Measurements from ENCODE around the gene NELFB.

NELFB gene

GRCh38 chr9:137279741-137280473 lies 24.8 kb downstream of the NELFB start:
- no CpG with 5 or more reads among the region's 41 CpGs for WGBS (ENCODE audit: insufficient coverage, insufficient read length)
- peaks cover 12% of the 10 kb centered on the region; the same call in 1 of the 2 replicates for H3K36me3 ChIP-seq (ENCODE audit: control insufficient read depth, insufficient read depth, low read length)
- no peaks in the 10 kb centered on the region for H3K9me3 ChIP-seq (ENCODE audit: control insufficient read depth, insufficient read depth, low read length)
- H3K27ac ChIP-seq (ENCODE audit: low read length) = no peak overlapping the region
- no peaks in the 10 kb centered on the region for H3K27me3 ChIP-seq (ENCODE audit: control insufficient read depth, insufficient read depth, low read length)
- H3K4me3 ChIP-seq (ENCODE audit: low read length) = no peak overlapping the region; the same call in 1 of the 2 replicates
- 0 out of 2 replicates have a peak, but pooled peaks cover 4% of the 10 kb centered on the region for H3K4me1 ChIP-seq (ENCODE audit: control insufficient read depth, insufficient read depth, low read length)
- no peak for DNase-seq (ENCODE audit: low read depth, low spot score)

DNA sequence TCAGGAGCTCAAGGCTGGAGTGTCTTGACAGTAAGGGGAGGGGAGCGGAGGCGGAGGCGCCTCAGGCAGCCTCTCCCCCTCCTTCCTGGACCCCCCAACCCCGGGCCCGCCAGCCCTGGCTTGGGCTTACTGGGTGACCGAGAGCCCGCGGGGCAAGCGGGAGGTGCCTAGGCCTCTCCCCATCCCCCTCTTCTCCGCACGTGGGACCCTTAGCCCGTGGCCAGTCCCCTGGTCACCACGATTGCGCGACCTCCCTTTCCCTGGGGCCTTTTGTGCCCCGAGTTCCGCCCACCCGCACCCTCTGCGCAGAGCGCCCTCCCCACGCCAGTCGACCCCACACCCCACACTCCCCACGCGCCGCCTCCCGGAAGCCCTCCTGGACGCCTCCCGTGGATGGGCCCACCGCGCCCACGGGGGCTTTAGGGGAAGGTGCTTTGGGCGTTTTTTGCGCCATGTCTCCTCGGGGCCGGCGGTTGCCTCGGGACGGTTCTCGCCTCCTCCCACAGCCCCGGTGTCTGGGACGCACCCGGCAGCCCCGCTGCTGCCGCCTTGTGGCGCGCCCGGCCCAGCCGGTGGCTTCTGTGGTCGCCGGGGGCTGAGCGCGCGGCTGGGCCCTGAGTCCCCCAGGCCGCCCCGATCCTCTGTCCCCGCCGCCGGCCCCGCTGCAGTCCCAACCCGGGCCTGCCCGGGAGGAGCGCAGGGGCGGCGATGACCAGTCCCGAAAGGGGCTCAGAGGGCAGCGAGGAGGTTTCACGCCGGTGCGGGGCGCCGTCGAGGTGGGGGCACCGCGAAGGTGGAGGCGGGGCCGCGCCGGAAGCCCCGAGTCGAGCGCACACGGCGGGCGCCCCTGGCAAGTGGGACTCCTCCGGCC lies 25.6 kb downstream of the NELFB start:
- Histone ChIP-seq H3K36me3 (ENCODE audit: control insufficient read depth, insufficient read depth, low read length) (peaks cover 12% of the 10 kb centered on the region; the same call in 1 of the 2 replicates), H3K4me1 (ENCODE audit: control insufficient read depth, insufficient read depth, low read length) (0 out of 2 replicates have a peak, but pooled peaks cover 4% of the 10 kb centered on the region), H3K4me3 (ENCODE audit: low read length) (peak overlapping the region; percentile 40; the same call in 1 of the 2 replicates), H3K27me3 (ENCODE audit: control insufficient read depth, insufficient read depth, low read length) (no peaks in the 10 kb centered on the region), H3K9me3 (ENCODE audit: control insufficient read depth, insufficient read depth, low read length) (no peaks in the 10 kb centered on the region), H3K27ac (ENCODE audit: low read length) (no peak overlapping the region)
- WGBS (ENCODE audit: insufficient coverage, insufficient read length) = no CpG with 5 or more reads among the region's 85 CpGs
- DNase-seq (ENCODE audit: low read depth, low spot score) = no peak

GRCh38 chr9:137281345-137282116 lies 26.4 kb downstream of the NELFB start:
- no peak overlapping the region for H3K27ac ChIP-seq (ENCODE audit: low read length)
- H3K4me3 ChIP-seq (ENCODE audit: low read length) = peak overlapping the region; percentile 40; the same call in 1 of the 2 replicates
- H3K27me3 ChIP-seq (ENCODE audit: control insufficient read depth, insufficient read depth, low read length) = no peaks in the 10 kb centered on the region
- H3K36me3 ChIP-seq (ENCODE audit: control insufficient read depth, insufficient read depth, low read length) = peaks cover 12% of the 10 kb centered on the region; the same call in 1 of the 2 replicates
- 0 out of 2 replicates have a peak, but pooled peaks cover 4% of the 10 kb centered on the region for H3K4me1 ChIP-seq (ENCODE audit: control insufficient read depth, insufficient read depth, low read length)
- no CpG with 5 or more reads among the region's 39 CpGs for WGBS (ENCODE audit: insufficient coverage, insufficient read length)
- H3K9me3 ChIP-seq (ENCODE audit: control insufficient read depth, insufficient read depth, low read length) = no peaks in the 10 kb centered on the region
- DNase-seq (ENCODE audit: low read depth, low spot score) = no peak

- Histone ChIP-seq H3K4me1 (ENCODE audit: control insufficient read depth, insufficient read depth, low read length) (no peaks in the 10 kb centered on the region), H3K27me3 (ENCODE audit: control insufficient read depth, insufficient read depth, low read length) (no peaks in the 10 kb centered on the region), H3K9me3 (ENCODE audit: control insufficient read depth, insufficient read depth, low read length) (no peaks in the 10 kb centered on the region), H3K27ac (ENCODE audit: low read length) (no peak overlapping the region), H3K4me3 (ENCODE audit: low read length) (no peak overlapping the region), H3K36me3 (ENCODE audit: control insufficient read depth, insufficient read depth, low read length) (no peaks in the 10 kb centered on the region)
- no CpG with 5 or more reads among the region's 14 CpGs for whole genome bisulfite sequencing (ENCODE audit: insufficient coverage, insufficient read length)
- DNase-seq (ENCODE audit: low read depth, low spot score) = no peak
These were observed 31.9 kb downstream of the NELFB start for GRCh38 chr9:137286975-137287383.

- WGBS (ENCODE audit: insufficient coverage, insufficient read length) = no CpG with 5 or more reads among the region's 15 CpGs
These were observed 38.0 kb downstream of the NELFB start for GRCh38 chr9:137293094-137293481.

DNA sequence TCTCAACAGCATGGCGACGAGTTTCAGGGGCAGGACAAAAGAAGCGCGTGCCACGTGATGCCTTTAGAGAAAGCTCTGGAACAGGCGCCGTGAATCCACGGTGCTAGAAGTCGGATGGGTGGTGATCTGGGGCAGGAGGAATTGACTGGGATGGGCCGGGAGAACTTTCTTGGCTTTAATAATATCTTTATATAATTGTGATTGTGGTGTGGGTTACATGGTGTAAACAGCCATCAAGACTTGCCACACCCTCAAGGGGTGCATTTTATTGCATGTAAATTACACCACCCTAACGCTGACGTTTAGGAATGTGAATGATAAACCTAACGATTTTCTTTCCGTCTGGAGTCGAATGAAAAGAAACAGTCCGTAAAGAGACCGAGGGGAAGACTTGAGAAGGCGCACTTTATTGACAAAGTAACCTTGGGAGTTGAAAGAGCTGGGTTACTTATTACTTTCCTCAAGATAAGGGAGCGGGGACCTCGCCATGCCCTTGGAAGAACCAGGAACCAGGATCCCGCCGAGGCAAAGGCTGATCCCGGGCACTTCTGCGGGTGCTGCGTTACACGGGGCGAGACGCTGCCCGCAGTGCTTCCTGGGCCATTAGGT lies 38.5 kb downstream of the NELFB start:
- Histone ChIP-seq H3K27me3 (ENCODE audit: control insufficient read depth, insufficient read depth, low read length) (no peaks in the 10 kb centered on the region; the same call in 1 of the 2 replicates), H3K36me3 (ENCODE audit: control insufficient read depth, insufficient read depth, low read length) (no peaks in the 10 kb centered on the region), H3K9me3 (ENCODE audit: control insufficient read depth, insufficient read depth, low read length) (no peaks in the 10 kb centered on the region), H3K4me1 (ENCODE audit: control insufficient read depth, insufficient read depth, low read length) (peaks cover 16% of the 10 kb centered on the region), H3K27ac (ENCODE audit: low read length) (no peak overlapping the region), H3K4me3 (ENCODE audit: low read length) (no peak overlapping the region)
- WGBS (ENCODE audit: insufficient coverage, insufficient read length) = no CpG with 5 or more reads among the region's 29 CpGs
- no peak for DNase-seq (ENCODE audit: low read depth, low spot score)

More at GRCh38 chr9:137293094-137293481, 38.0 kb downstream of the NELFB start:
- no peak overlapping the region for H3K4me3 ChIP-seq (ENCODE audit: low read length)
- peaks cover 12% of the 10 kb centered on the region for H3K4me1 ChIP-seq (ENCODE audit: control insufficient read depth, insufficient read depth, low read length)
- H3K9me3 ChIP-seq (ENCODE audit: control insufficient read depth, insufficient read depth, low read length) = no peaks in the 10 kb centered on the region
- no peaks in the 10 kb centered on the region for H3K36me3 ChIP-seq (ENCODE audit: control insufficient read depth, insufficient read depth, low read length)
- no peaks in the 10 kb centered on the region; the same call in 1 of the 2 replicates for H3K27me3 ChIP-seq (ENCODE audit: control insufficient read depth, insufficient read depth, low read length)
- H3K27ac ChIP-seq (ENCODE audit: low read length) = no peak overlapping the region
- DNase-seq (ENCODE audit: low read depth, low spot score) = no peak

- no CpG with 5 or more reads among the region's 11 CpGs for WGBS (ENCODE audit: insufficient coverage, insufficient read length)
- no peaks in the 10 kb centered on the region for H3K9me3 ChIP-seq (ENCODE audit: control insufficient read depth, insufficient read depth, low read length)
- no peak overlapping the region for H3K27ac ChIP-seq (ENCODE audit: low read length)
- H3K36me3 ChIP-seq (ENCODE audit: control insufficient read depth, insufficient read depth, low read length) = no peaks in the 10 kb centered on the region
- H3K4me1 ChIP-seq (ENCODE audit: control insufficient read depth, insufficient read depth, low read length) = peaks cover 18% of the 10 kb centered on the region
- H3K27me3 ChIP-seq (ENCODE audit: control insufficient read depth, insufficient read depth, low read length) = no peaks in the 10 kb centered on the region; the same call in 1 of the 2 replicates
- H3K4me3 ChIP-seq (ENCODE audit: low read length) = no peak overlapping the region
- DNase-seq (ENCODE audit: low read depth, low spot score) = no peak
These were observed 39.1 kb downstream of the NELFB start for GRCh38 chr9:137294091-137294680.

GRCh38 chr9:137294681-137295237 lies 39.6 kb downstream of the NELFB start:
- no peak overlapping the region for H3K4me3 ChIP-seq (ENCODE audit: low read length)
- no CpG with 5 or more reads among the region's 35 CpGs for WGBS (ENCODE audit: insufficient coverage, insufficient read length)
- no peaks in the 10 kb centered on the region for H3K36me3 ChIP-seq (ENCODE audit: control insufficient read depth, insufficient read depth, low read length)
- H3K27me3 ChIP-seq (ENCODE audit: control insufficient read depth, insufficient read depth, low read length) = no peaks in the 10 kb centered on the region; the same call in 1 of the 2 replicates
- peaks cover 20% of the 10 kb centered on the region for H3K4me1 ChIP-seq (ENCODE audit: control insufficient read depth, insufficient read depth, low read length)
- H3K9me3 ChIP-seq (ENCODE audit: control insufficient read depth, insufficient read depth, low read length) = no peaks in the 10 kb centered on the region
- DNase-seq (ENCODE audit: low read depth, low spot score) = no peak
- H3K27ac ChIP-seq (ENCODE audit: low read length) = no peak overlapping the region

GRCh38 chr9:137295238-137295811 lies 40.2 kb downstream of the NELFB start:
- H3K4me3 ChIP-seq (ENCODE audit: low read length) = peak overlapping the region; percentile 52; the same call in 1 of the 2 replicates

More at GRCh38 chr9:137295238-137295811, 40.2 kb downstream of the NELFB start:
- H3K36me3 ChIP-seq (ENCODE audit: control insufficient read depth, insufficient read depth, low read length) = no peaks in the 10 kb centered on the region
- H3K27ac ChIP-seq (ENCODE audit: low read length) = no peak overlapping the region
- no peaks in the 10 kb centered on the region for H3K9me3 ChIP-seq (ENCODE audit: control insufficient read depth, insufficient read depth, low read length)
- no peak for DNase-seq (ENCODE audit: low read depth, low spot score)
- no peaks in the 10 kb centered on the region; the same call in 1 of the 2 replicates for H3K27me3 ChIP-seq (ENCODE audit: control insufficient read depth, insufficient read depth, low read length)
- WGBS (ENCODE audit: insufficient coverage, insufficient read length) = no CpG with 5 or more reads among the region's 76 CpGs
- H3K4me1 ChIP-seq (ENCODE audit: control insufficient read depth, insufficient read depth, low read length) = peaks cover 20% of the 10 kb centered on the region

Measured in iPS DF 6.9 (cell line).